ENCODE measurements around the gene DGKB. TPM values are rescaled to one million over a fixed set of nuclear protein-coding genes. Genes with fewer than 3 reads are reported as not detected.

DGKB gene
- total RNA-seq, 4 donors from 2014 or later, result 4.4 to 33.1 (median 9.3) TPM

DNA sequence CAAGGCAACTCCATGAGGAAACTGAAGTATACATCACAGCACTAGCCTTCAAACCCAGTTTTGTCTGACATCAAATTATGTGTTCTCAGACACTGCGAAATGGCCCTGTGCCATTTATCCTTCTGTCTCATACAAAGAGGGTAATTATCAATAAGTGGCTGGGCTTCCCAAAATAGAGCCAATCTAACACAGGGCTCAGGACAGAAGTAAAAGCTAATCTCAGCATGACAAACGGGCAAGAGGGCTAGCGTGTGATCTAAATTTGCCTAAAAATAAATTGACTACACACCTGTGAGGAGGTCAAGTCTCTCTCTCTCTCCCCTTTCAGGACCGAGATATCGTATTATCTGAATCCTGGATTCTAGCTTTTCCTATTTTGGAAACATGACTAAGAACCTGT, 67.2 kb downstream of the DGKB start:
- Histone ChIP-seq H3K36me3 (no peaks in the 10 kb centered on the region), H3K27me3 (no peaks in the 10 kb centered on the region), H3K9me3 (no peaks in the 10 kb centered on the region), H3K4me1 (no peaks in the 10 kb centered on the region), H3K4me3 (no peak overlapping the region), H3K27ac (no peak overlapping the region)
- intact Hi-C loops (cut with DNase I; ENCODE audit: low total_unique reads), result no loop called here
- no peak for DNase-seq
- TF ChIP-seq, protein P1, sequence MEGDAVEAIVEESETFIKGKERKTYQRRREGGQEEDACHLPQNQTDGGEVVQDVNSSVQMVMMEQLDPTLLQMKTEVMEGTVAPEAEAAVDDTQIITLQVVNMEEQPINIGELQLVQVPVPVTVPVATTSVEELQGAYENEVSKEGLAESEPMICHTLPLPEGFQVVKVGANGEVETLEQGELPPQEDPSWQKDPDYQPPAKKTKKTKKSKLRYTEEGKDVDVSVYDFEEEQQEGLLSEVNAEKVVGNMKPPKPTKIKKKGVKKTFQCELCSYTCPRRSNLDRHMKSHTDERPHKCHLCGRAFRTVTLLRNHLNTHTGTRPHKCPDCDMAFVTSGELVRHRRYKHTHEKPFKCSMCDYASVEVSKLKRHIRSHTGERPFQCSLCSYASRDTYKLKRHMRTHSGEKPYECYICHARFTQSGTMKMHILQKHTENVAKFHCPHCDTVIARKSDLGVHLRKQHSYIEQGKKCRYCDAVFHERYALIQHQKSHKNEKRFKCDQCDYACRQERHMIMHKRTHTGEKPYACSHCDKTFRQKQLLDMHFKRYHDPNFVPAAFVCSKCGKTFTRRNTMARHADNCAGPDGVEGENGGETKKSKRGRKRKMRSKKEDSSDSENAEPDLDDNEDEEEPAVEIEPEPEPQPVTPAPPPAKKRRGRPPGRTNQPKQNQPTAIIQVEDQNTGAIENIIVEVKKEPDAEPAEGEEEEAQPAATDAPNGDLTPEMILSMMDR (IDR thresholded peaks at IDR 0.05), result no peak
- no peak for TF ChIP-seq POLR2A (IDR thresholded peaks at IDR 0.05)

DNA sequence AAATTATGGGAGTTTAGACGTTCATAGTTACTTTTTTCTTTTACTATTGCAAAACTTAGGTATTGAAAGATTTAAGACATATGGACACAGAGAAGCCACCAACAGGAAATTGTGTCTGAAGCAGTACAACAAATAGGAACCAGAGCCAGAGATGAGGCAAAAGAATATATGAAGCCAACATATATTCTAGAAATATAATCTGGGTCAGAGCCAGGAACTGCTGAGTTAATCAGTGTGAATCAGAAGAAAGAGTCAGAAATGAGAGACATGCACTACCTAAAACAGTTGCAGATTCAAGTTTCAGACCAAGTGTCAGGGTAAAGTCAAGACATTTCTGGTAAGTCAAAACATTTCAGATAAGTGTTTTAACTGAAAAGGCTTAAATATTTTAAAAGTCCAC, 67.7 kb downstream of the DGKB start:
- H3K4me1 ChIP-seq, result no peaks in the 10 kb centered on the region
- H3K4me3 ChIP-seq, result no peak overlapping the region
- no peaks in the 10 kb centered on the region for H3K27me3 ChIP-seq
- no peaks in the 10 kb centered on the region for H3K9me3 ChIP-seq
- TF ChIP-seq, protein P1 (IDR thresholded peaks at IDR 0.05), result no peak
- TF ChIP-seq POLR2A (IDR thresholded peaks at IDR 0.05), result no peak
- intact Hi-C loops (cut with DNase I; ENCODE audit: low total_unique reads), result no loop called here
- no peaks in the 10 kb centered on the region for H3K36me3 ChIP-seq
- no peak overlapping the region for H3K27ac ChIP-seq
- no peak for DNase-seq

DNA sequence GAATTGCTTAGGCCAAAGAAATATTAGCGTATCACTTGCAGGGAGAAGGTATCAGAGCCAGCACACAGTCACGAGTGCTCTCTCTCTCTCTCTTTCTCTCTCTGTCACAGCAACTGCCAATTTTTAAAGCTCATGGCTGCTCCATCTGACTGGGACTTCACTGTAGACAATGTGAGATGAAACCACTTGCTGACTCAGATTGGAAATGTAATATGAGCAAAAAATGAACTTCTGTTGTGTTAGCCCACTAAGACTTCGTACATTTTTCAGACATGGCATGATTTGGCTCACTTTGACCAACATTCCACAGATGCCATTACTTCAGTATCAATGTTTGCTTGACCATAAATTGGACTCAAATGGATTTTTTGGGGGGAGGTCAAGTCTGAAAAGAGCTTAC, 68.1 kb downstream of the DGKB start:
- DNase-seq, result no peak
- Histone ChIP-seq H3K27me3 (no peaks in the 10 kb centered on the region), H3K9me3 (no peaks in the 10 kb centered on the region), H3K27ac (no peak overlapping the region), H3K36me3 (no peaks in the 10 kb centered on the region), H3K4me1 (no peaks in the 10 kb centered on the region), H3K4me3 (no peak overlapping the region)
- no peak for TF ChIP-seq POLR2A (IDR thresholded peaks at IDR 0.05)
- TF ChIP-seq, protein P1 (IDR thresholded peaks at IDR 0.05), result no peak
- intact Hi-C loops (cut with DNase I; ENCODE audit: low total_unique reads), result no loop called here

DNA sequence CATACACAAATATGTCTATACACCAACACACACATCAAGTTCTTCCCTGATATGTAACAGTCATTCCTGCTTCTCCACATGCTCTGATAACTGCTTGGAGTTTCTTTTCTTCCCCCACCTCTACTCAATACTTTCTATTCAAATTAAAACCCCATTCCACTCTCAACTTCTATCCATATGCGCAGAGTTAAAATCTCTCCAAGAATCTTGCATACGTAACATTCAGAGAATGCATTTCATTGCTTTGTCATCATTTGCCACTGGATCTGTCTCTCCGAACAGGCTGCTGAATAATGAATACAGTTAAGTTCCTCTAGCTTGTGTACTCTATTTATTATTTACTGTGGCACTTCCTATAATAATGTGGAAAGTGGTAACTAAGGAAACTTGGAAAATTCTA, 68.8 kb downstream of the DGKB start:
- no peak for TF ChIP-seq POLR2A (IDR thresholded peaks at IDR 0.05)
- TF ChIP-seq, protein P1 (IDR thresholded peaks at IDR 0.05), result no peak

DNA sequence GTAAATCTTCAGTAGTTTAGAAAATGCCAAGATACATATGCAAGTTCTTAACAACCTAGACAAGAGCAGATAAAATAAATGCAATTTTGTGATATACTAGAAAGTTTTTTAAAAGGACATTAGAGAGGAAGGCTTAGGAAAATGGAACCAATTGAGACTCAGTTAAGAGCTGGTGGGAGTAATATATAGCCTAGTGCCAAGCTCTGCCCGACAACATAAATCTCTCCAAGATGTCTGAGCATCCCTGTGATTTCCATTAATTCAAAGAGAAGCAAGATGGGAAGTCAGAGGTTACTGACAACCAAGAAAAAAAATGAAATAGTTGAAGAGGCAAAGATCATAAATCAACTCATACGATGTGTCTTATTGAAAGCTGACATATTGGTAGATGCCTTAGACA, 74.5 kb downstream of the DGKB start:
- H3K36me3 ChIP-seq, result no peaks in the 10 kb centered on the region
- DNase-seq, result no peak
- no peaks in the 10 kb centered on the region for H3K27me3 ChIP-seq
- no peaks in the 10 kb centered on the region for H3K4me1 ChIP-seq
- intact Hi-C loops (cut with DNase I; ENCODE audit: low total_unique reads), result no loop called here
- TF ChIP-seq, protein P1 (IDR thresholded peaks at IDR 0.05), result no peak
- TF ChIP-seq POLR2A (IDR thresholded peaks at IDR 0.05), result no peak
- no peak overlapping the region for H3K27ac ChIP-seq
- H3K9me3 ChIP-seq, result no peaks in the 10 kb centered on the region
- no peak overlapping the region for H3K4me3 ChIP-seq

More for the DNA sequence above, 68.8 kb downstream of the DGKB start:
- no peak for DNase-seq
- Histone ChIP-seq H3K4me1 (no peaks in the 10 kb centered on the region), H3K9me3 (no peaks in the 10 kb centered on the region), H3K27me3 (no peaks in the 10 kb centered on the region), H3K36me3 (no peaks in the 10 kb centered on the region), H3K4me3 (no peak overlapping the region), H3K27ac (no peak overlapping the region)
- intact Hi-C loops (cut with DNase I; ENCODE audit: low total_unique reads), result no loop called here
